GM12892 (cell line): Measurements from ENCODE around the gene XKR8.

ENCODE experiments used
- POLR2A ChIP-seq: IDR thresholded peaks from 2 replicates; pipeline ENCODE4 v1.6.1; 2011; ENCODE audit warnings: low read depth, low read length, control low read depth
- POLR2AphosphoS5 ChIP-seq: IDR thresholded peaks from 2 replicates; pipeline ENCODE4 v1.6.1; 2011; ENCODE audit warnings: low read depth, low read length, control low read depth
- TAF1 ChIP-seq: IDR thresholded peaks from 2 replicates; pipeline ENCODE4 v1.6.1; 2011; ENCODE audit warnings: low read depth, mild to moderate bottlenecking, control low read depth, low read length, borderline replicate concordance

DNA sequence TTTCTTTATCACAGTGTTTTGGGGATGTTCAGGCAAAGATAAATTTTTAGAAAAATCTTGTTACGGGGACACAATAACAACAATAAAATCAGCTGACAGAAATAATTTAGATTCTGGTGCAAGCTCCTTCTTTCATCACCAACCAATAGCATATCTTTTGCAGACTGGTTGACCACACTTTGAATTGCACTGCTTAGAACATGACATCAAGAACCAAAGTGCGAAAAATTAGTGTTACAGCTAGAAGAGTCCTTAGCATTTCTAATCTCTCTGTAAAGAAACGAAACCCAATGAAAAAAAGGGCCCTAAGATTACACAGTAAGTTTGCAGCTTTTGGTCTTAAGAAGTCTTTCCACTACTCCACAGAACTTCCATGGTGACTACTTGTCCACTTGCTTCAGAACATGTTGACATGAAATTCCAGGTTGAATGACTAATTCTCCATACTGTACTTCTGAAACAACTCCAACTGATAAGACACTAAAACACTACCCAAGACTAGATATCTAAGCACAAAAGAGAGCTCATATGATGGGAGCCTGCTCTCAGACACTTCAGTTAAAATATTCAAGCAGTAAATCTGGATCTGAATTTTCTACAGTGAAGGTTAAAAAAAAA, 31.3 kb downstream of the XKR8 start:
- no peak for TF ChIP-seq TAF1
- TF ChIP-seq POLR2A = no peak
- no peak for TF ChIP-seq POLR2AphosphoS5
